GM15510 (cell line): ENCODE results near the gene IQGAP2.

Source experiments
- POLR2A ChIP-seq: IDR thresholded peaks from 3 replicates; pipeline ENCODE4 v1.6.1; 2011; ENCODE audit warnings: borderline replicate concordance; ENCODE audit not compliant: insufficient read length; ENCODE audit errors: extremely low read depth

Gene IQGAP2

GRCh38 chr5:76617229-76617628, 214.1 kb downstream of the IQGAP2 start:
- no peak for TF ChIP-seq POLR2A

- no peak for TF ChIP-seq POLR2A
These were observed 214.6 kb downstream of the IQGAP2 start for GRCh38 chr5:76617675-76618074.

DNA sequence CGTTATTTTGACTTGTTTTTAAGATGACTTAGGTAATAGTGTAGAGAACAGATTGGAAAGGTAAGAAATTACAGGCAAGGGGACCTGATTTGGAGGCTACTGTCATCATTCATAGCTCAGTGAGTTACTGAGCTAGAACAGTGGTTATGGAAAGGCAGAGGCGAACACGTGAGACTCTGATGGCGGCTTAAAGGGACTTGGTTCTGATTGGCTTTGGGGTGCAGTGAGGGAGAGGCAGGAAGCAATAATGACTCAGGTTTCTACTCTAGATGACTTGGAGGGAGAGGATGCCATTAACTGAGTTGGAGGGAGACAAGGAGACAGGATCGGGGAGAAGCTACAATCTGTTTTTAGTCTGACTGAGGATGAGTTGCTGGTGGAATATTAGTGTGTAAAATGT, 217.1 kb downstream of the IQGAP2 start:
- TF ChIP-seq POLR2A, result no peak

- no peak for TF ChIP-seq POLR2A
These were observed 219.0 kb downstream of the IQGAP2 start for GRCh38 chr5:76622076-76622475.

- TF ChIP-seq POLR2A, result no peak
These were observed 220.0 kb downstream of the IQGAP2 start, which contains the start of gene F2RL2 for GRCh38 chr5:76622973-76623596. Gene F2RL2, minus strand, starts transcription at chr5:76623403. Its CDS starts 173 bp downstream, at chr5:76623230.

- no peak for TF ChIP-seq POLR2A
These were observed 222.2 kb downstream of the IQGAP2 start for GRCh38 chr5:76625087-76625815.

- TF ChIP-seq POLR2A, result no peak
These were observed 223.7 kb downstream of the IQGAP2 start for GRCh38 chr5:76626738-76627137.

GRCh38 chr5:76634661-76635060, 231.6 kb downstream of the IQGAP2 start:
- no peak for TF ChIP-seq POLR2A

DNA sequence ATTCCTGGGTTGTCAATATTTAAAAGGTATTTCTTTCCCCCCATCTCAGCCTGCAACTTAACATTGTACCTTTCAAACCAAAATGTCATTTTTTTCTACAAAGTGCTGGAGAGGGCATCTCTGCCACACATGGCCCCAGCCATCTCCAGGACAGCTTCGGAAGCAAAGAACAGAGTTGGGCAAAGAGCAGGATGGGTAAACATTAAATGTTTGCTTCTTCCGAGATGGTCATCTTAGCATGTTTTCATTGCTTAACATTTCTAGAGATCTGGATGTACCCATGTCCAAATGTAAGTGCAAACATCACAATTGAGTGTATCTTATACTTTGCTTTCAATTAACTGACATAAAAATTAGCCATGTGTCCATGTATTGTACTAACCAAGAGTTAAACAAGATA, 234.4 kb downstream of the IQGAP2 start:
- no peak for TF ChIP-seq POLR2A

GRCh38 chr5:76638479-76638878, 235.4 kb downstream of the IQGAP2 start:
- TF ChIP-seq POLR2A, result no peak

DNA sequence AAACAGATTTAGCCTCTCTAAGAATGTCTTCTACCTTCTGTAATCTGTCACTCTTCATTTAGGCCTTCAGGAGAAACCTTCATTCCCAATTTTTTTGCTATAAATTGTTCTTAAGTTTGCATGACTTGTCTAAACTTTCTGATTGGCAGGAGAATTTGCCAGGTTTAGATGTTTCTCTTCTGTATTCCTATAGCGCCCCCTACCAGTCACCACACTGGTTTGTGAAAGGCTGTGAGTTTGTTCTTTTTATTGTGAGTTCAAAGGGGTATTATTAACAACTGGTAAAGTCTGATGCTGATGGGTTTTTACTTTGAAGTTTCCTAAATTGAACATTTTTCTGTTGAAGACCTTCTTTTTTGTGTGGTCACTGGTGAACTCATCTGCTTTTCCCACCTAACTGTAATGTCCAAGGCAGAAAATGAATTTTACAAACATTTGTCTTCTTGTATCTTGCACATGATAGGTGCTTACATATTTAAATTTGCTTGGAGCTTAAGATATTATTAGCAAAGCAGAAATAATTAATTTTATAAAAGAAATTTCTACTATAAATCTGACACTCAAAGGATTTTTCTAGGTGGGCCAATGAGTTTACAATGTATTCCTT, 238.5 kb downstream of the IQGAP2 start:
- no peak for TF ChIP-seq POLR2A

- no peak for TF ChIP-seq POLR2A
These were observed 239.4 kb downstream of the IQGAP2 start for GRCh38 chr5:76642390-76643040.

DNA sequence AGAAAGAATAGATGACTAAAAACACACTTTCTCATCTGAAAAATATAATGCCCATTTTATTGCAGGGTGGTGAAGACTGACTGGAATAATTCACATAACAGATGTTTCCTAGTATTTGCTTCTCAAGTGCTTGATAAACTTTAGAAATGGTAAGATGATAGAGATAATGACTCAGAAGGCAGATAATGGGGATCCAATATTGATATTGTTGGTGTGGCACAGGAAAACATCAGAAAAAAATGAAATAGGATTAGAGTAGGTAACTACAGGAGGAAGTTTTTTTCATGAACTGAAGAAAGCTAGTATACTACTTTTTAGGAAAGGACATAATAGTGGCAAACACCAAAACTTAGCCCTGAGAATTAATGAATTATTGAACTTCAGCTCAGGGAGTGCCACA, 240.3 kb downstream of the IQGAP2 start:
- TF ChIP-seq POLR2A, result no peak

- TF ChIP-seq POLR2A, result no peak
These were observed 246.1 kb downstream of the IQGAP2 start for GRCh38 chr5:76649140-76649539.

DNA sequence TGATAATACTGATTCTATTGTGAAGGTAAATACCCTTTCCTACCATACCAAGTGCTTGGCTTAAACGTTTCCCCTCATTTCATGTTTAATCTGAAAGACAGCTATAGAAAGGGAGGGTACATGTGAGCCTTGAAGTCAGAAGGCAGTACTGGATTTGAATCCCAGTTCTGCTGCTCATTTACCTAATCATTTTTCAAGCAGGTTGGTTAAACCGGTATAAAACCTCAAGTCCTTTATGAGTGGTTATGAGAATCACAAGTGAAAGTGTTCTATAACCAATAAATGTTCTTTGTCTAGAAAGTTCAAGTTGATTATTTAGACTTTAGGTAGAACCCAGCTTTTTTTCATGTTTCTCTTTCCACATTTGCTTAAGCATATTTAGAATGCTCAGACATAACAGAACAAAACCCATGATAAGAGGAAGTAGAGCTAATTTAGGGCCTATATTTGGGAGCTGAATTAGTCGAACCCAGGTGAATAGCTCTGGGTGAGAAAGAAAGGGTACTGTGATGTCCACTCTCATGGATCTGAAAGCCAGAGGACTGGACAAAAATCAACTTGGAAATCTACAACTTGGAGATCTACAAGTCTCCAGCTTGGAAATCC, 249.8 kb downstream of the IQGAP2 start:
- TF ChIP-seq POLR2A, result no peak
